B cell (primary cell): ENCODE results near the gene BMP3. TPM values are rescaled to one million over a fixed set of nuclear protein-coding genes. Genes with fewer than 3 reads are reported as not detected.

ENCODE experiments used
- ATAC-seq: fragments of 200-7000 bp; cut with Tn5 transposase; one replicate; pipeline ENCODE4 v1.10.0; 2021; ENCODE audit warnings: low read depth, mild to moderate bottlenecking, moderate number of reproducible peaks, moderate library complexity
- CTCF ChIA-PET: fragments of 350-600 bp; sonication (Branson Sonifier 250); formaldehyde crosslinking; loops from one replicate; lab custom pipeline; 2021; ENCODE audit warnings: antibody characterized with exemption, inconsistent platforms; lab: Charles Lee
- POLR2A ChIA-PET: fragments of 350-600 bp; sonication (Branson Sonifier 250); formaldehyde crosslinking; loops from one replicate; lab custom pipeline; 2021; ENCODE audit warnings: antibody characterized with exemption; lab: Charles Lee
- DNase-seq: peaks from one replicate; pipeline ENCODE4 v3.0.0; 2013
- H2AFZ ChIP-seq: 2 replicates; pipeline ENCODE4 v1.6.1; 2012; ENCODE audit warnings: mild to moderate bottlenecking, low read depth, low read length; ENCODE audit not compliant: insufficient read depth, poor library complexity, severe bottlenecking
- H3K27ac ChIP-seq, 2 donors: 1 replicate in 1 of 2; 2 replicates in 1 of 2; pipeline ENCODE4 v1.5.1; 2012 to 2013; ENCODE audit warnings: low read length in 2 of 2, mild to moderate bottlenecking in 2 of 2, moderate library complexity in 1 of 2
- H3K27me3 ChIP-seq, 4 experiments: fragments of 200-600 bp in 1 of 4; sonication (generic) in 1 of 4; replicated peaks in 1 of 4; 1 replicate in 2 of 4; 2 replicates in 2 of 4; pipeline versions ENCODE4 v1.6.1 to v1.7.0; 2013 to 2016; ENCODE audit warnings: low read length in 3 of 4, mild to moderate bottlenecking in 2 of 4, mixed read lengths in 1 of 4, moderate library complexity in 1 of 4; ENCODE audit not compliant: insufficient read depth in 4 of 4, control insufficient read depth in 3 of 4; ENCODE audit errors: control extremely low read depth in 1 of 4
- H3K36me3 ChIP-seq, 2 experiments: replicated peaks in 1 of 2; 1 replicate in 1 of 2; 2 replicates in 1 of 2; pipeline versions ENCODE4 v1.6.1 to v1.7.1; 2013; ENCODE audit warnings: low read length in 1 of 2; ENCODE audit not compliant: insufficient read depth in 2 of 2, control insufficient read depth in 1 of 2; ENCODE audit errors: control extremely low read depth in 1 of 2, extremely low read depth in 1 of 2
- H3K4me1 ChIP-seq, 2 donors: fragments of 200-600 bp in 1 of 2; sonication (generic) in 1 of 2; 1 replicate in 1 of 2; 2 replicates in 1 of 2; pipeline versions ENCODE4 v1.5.1 to v1.6.1; 2013 to 2017; ENCODE audit warnings: low read length in 2 of 2; ENCODE audit not compliant: control insufficient read depth in 2 of 2, insufficient read depth in 2 of 2
- H3K4me2 ChIP-seq: replicated peaks from 2 replicates; pipeline ENCODE3; 2012; ENCODE audit warnings: mild to moderate bottlenecking, low read depth, low read length; ENCODE audit not compliant: poor library complexity, severe bottlenecking
- H3K4me3 ChIP-seq, 5 experiments: fragments of 200-600 bp in 1 of 5; sonication (generic) in 1 of 5; 1 replicate in 3 of 5; 2 replicates in 2 of 5; pipeline versions ENCODE4 v1.5.1 to v1.7.0; 2011 to 2016; ENCODE audit warnings: low read length in 4 of 5, mild to moderate bottlenecking in 4 of 5, low read depth in 2 of 5, control low read depth in 1 of 5, moderate library complexity in 1 of 5; ENCODE audit not compliant: insufficient read depth in 1 of 5; ENCODE audit errors: control extremely low read depth in 1 of 5, extremely low read depth in 1 of 5
- H3K79me2 ChIP-seq: fragments of 200-600 bp; sonication (generic); one replicate; pipeline ENCODE4 v1.6.0; 2016; ENCODE audit warnings: low read length; ENCODE audit not compliant: control insufficient read depth, insufficient read depth
- H3K9ac ChIP-seq: fragments of 200-600 bp; sonication (generic); 2 replicates; pipeline ENCODE4 v1.6.1; 2017; ENCODE audit warnings: mild to moderate bottlenecking, low read length, moderate library complexity
- H3K9me3 ChIP-seq, 3 donors: one replicate each; pipeline versions ENCODE4 v1.6.1 to v1.7.1; 2013; ENCODE audit warnings: low read length in 2 of 3; ENCODE audit not compliant: control insufficient read depth in 2 of 3, insufficient read depth in 1 of 3; ENCODE audit errors: control extremely low read depth in 1 of 3
- H4K20me1 ChIP-seq: 2 replicates; pipeline ENCODE4 v1.6.0; 2012; ENCODE audit warnings: mild to moderate bottlenecking, low read length; ENCODE audit not compliant: insufficient read depth, control insufficient read depth, poor library complexity, severe bottlenecking
- H3K27ac Mint-ChIP-seq: one replicate; pipeline ENCODE4 v1.8.0; 2021; ENCODE audit warnings: mixed read lengths
- H3K27me3 Mint-ChIP-seq: one replicate; pipeline ENCODE4 v1.8.0; 2021; ENCODE audit warnings: mixed read lengths
- H3K4me1 Mint-ChIP-seq: one replicate; pipeline ENCODE4 v1.8.0; 2021; ENCODE audit warnings: mixed read lengths
- H3K4me3 Mint-ChIP-seq: one replicate; pipeline ENCODE4 v1.8.0; 2021; ENCODE audit warnings: mixed read lengths
- H3K9me3 Mint-ChIP-seq: one replicate; pipeline ENCODE4 v1.8.0; 2022; ENCODE audit warnings: mixed read lengths; ENCODE audit not compliant: insufficient read depth
- EZH2 ChIP-seq: IDR thresholded peaks from 2 replicates; pipeline ENCODE4 v1.6.1; 2012; ENCODE audit warnings: borderline replicate concordance, low read depth, mild to moderate bottlenecking, moderate library complexity, low read length; ENCODE audit not compliant: insufficient read depth, poor library complexity, severe bottlenecking
- WGBS: methylation state at CpG from one replicate; pipeline ENCODE4 v1.1.5; 2013; ENCODE audit warnings: missing lambda C conversion rate; ENCODE audit not compliant: insufficient coverage; 5-methylcytosine and 5-hydroxymethylcytosine counted together
- intact Hi-C: fragments of 100-400 bp; cut with micrococcal nuclease; formaldehyde crosslinking; loops from one replicate; pipeline ENCODE4 v1.10.0; 2022
- polyA plus RNA-seq: library from polyadenylated mRNA; depleted of rRNA; stranded (reverse); fragments of >200 nt; gene quantifications from 2 replicates; pipeline ENCODE4 v1.2.3, GENCODE V29; 2012
- total RNA-seq, 2 donors: library from RNA; stranded (reverse); fragments of 120-200 nt in 1 of 2; gene quantifications; 1 replicate in 1 of 2; 2 replicates in 1 of 2; pipeline versions ENCODE4 v1.2.3 to v1.2.4, GENCODE V29; 2013 to 2022
- TF ChIP-seq, protein P1 (sequence below): fragments of 200-600 bp; IDR thresholded peaks from one replicate; pipeline ENCODE4 v1.8.0; 2022; ENCODE audit warnings: antibody characterized with exemption, mild to moderate bottlenecking

The BMP3 gene
- total and polyA plus RNA-seq, 2 donors (not counting 1 experiment from before 2014, with no cell fraction given): 0.49 to 0.57 TPM

DNA sequence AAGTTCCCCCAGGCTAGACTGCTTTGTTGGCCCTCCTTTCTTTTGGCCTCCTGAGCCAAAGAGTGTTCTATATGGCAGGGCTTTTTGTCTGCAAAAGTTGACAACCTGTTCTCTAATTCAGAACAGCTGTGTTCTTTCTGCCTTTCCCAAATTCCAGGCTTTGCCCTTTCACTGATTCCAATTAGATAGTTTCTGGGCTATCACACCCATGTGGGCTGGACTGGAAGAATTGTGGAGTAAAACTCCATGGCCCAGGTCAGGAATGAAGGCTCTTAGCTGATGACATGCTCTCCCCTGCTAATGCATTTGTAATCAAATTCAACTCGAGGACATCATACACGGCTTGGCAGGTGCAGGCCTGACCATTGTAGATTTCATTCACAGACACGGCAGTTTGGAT lies 19.4 kb downstream of the BMP3 start:
- no peak for DNase-seq
- Mint-ChIP-seq H3K9me3 (no peaks in the 10 kb centered on the region), H3K4me3 (no peak overlapping the region), H3K27ac (no peak overlapping the region), H3K27me3 (peaks cover 20% of the 10 kb centered on the region), H3K4me1 (peaks cover 12% of the 10 kb centered on the region)
- Histone ChIP-seq H3K4me1 (peaks cover 8 to 14% of the 10 kb centered on the region in 2 donors), H4K20me1 (no peaks in the 10 kb centered on the region), H3K36me3 (no peaks in the 10 kb centered on the region), H3K27ac (no peak overlapping the region), H3K79me2 (no peaks in the 10 kb centered on the region), H3K4me3 (no peak overlapping the region), H3K9me3 (no peaks in the 10 kb centered on the region), H3K9ac (no peak overlapping the region), H2AFZ (no peak overlapping the region), H3K4me2 (no peak overlapping the region), H3K27me3 (no peaks in the 10 kb centered on the region)
- 76% methylated on average over 3 of the region's 3 CpGs for WGBS
- ATAC-seq: no peak
- TF ChIP-seq, protein P1, sequence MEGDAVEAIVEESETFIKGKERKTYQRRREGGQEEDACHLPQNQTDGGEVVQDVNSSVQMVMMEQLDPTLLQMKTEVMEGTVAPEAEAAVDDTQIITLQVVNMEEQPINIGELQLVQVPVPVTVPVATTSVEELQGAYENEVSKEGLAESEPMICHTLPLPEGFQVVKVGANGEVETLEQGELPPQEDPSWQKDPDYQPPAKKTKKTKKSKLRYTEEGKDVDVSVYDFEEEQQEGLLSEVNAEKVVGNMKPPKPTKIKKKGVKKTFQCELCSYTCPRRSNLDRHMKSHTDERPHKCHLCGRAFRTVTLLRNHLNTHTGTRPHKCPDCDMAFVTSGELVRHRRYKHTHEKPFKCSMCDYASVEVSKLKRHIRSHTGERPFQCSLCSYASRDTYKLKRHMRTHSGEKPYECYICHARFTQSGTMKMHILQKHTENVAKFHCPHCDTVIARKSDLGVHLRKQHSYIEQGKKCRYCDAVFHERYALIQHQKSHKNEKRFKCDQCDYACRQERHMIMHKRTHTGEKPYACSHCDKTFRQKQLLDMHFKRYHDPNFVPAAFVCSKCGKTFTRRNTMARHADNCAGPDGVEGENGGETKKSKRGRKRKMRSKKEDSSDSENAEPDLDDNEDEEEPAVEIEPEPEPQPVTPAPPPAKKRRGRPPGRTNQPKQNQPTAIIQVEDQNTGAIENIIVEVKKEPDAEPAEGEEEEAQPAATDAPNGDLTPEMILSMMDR: no peak
- no peak for TF ChIP-seq EZH2
- CTCF ChIA-PET: interaction anchor here (0.7 to 9.3 kb wide), 4 partner anchors 10 to 687 kb away, joined by 3 to 82 read pairs (median 26); no protein-coding TSS in a partner anchor
- POLR2A ChIA-PET: no interaction called here
- intact Hi-C loops: loop anchor here (5.0 kb wide), 1 partner anchor 58 kb away; no protein-coding TSS in a partner anchor
